ENCODE measurements around the gene MRFAP1L1. TPM values are rescaled to one million over a fixed set of nuclear protein-coding genes. Genes with fewer than 3 reads are reported as not detected.
"Not testable (repeated sequence)": the region's sequence is repeated elsewhere in the genome, so short reads cannot be mapped to it uniquely, and the experiment has no call there.

Gene MRFAP1L1
- total RNA-seq, 4 donors from 2014 or later = 43.8 to 54.6 (median 46.9) TPM

DNA sequence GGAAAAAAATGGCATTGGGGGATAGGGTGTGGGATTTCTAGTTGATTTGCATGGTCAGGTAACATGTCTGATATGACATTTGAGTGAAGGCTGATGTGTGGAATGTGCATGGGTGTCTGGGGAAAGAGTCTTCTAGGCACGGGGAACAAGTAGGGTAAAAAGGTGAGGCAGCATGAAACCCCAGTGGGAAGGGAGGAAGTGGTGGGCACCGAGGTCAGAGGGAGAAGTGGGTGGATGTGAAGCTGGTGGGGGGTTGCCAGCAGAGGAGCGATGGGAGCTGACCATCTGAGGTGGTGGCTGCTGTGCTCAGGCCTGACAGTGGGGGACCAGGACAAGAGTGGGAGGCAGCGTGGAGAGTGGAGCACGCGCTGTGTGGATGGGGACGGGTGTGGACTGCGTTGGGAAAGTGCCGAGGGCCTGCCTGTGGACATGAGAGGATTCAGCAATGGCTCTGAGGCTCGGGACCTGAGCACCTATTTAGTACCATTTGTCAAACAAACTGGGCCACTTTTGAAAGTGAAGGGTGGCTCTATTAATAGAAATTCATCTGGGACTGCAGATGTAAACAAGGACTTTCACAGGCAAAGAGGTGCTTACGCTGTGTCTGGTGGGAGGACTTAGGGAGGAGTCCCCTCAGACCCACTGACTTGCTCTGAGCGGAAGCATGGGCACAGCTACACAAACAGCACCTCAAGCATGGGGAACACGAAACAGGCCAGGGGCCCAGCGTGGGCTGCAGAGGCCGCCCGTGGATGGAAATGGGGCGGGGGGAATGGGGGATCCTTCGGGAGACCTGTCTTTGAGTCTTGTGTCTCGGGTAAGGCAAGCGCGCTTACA is 32.7 kb downstream of the MRFAP1L1 start:
- peaks cover 27 to 33% of the 10 kb centered on the region in 2 donors for H3K4me1 ChIP-seq
- no peak for ATAC-seq
- DNase-seq = no peak
- no peak overlapping the region for H3K27ac ChIP-seq
- no peaks in the 10 kb centered on the region for H3K27me3 ChIP-seq
- no peaks in the 10 kb centered on the region for H3K9me3 ChIP-seq
- TF ChIP-seq, protein P1, sequence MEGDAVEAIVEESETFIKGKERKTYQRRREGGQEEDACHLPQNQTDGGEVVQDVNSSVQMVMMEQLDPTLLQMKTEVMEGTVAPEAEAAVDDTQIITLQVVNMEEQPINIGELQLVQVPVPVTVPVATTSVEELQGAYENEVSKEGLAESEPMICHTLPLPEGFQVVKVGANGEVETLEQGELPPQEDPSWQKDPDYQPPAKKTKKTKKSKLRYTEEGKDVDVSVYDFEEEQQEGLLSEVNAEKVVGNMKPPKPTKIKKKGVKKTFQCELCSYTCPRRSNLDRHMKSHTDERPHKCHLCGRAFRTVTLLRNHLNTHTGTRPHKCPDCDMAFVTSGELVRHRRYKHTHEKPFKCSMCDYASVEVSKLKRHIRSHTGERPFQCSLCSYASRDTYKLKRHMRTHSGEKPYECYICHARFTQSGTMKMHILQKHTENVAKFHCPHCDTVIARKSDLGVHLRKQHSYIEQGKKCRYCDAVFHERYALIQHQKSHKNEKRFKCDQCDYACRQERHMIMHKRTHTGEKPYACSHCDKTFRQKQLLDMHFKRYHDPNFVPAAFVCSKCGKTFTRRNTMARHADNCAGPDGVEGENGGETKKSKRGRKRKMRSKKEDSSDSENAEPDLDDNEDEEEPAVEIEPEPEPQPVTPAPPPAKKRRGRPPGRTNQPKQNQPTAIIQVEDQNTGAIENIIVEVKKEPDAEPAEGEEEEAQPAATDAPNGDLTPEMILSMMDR (IDR thresholded peaks at IDR 0.05 in 4 of 5, conservative IDR thresholded peaks at IDR 0.05 in 1 of 5) = no peak
- no peak for TF ChIP-seq POLR2A (IDR thresholded peaks at IDR 0.05)
- in situ Hi-C loops (cut with MboI; ENCODE audit: low sequenced_read_pairs in 4 of 4) = no loop called here
- intact Hi-C loops (cut with DNase I; ENCODE audit: low total_unique reads) = no loop called here
- H3K36me3 ChIP-seq = peaks cover 0 to 10% of the 10 kb centered on the region in 2 donors
- H3K4me3 ChIP-seq = no peak overlapping the region

DNA sequence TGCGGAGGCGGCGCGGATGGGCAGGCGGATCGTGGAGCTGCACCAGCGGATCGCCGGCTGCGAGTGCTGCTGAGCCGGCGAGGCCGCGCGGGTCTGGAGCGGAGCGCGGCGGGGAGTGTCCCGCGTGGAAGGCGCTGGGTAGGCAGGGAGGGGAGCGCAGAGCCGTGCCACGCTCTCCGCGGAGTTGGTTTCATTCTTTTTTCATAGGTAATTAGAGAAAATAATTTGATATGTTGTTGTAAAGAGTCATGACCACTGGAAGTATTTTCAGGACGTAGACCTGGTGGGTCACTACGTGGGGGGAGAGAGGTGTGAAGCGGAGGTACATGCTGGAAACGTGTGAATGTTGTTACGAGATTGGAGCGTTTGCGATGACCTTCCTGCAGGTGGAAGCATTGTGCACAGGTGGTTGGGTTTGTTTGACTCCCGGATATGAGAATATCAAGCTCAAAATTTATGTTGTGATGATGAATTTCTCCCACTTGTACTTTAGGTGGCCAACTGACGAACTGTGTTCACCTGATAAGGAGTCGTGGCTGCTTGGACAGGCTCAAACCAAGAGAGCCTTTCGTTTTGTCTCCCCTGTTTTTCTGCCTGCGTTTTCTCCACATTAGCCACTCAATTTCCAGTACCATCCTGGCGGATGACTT is 35.0 kb downstream of the MRFAP1L1 start:
- H3K9me3 ChIP-seq = no peaks in the 10 kb centered on the region
- no peaks in the 10 kb centered on the region for H3K27me3 ChIP-seq
- DNase-seq = no peak
- intact Hi-C loops (cut with DNase I; ENCODE audit: low total_unique reads) = loop anchor here (1.0 kb wide), 2 partner anchors 34 to 35 kb away; partner anchors contain the start of genes MRFAP1 and MRFAP1L1
- ATAC-seq = peak; percentile 25 to 41
- no peak for TF ChIP-seq POLR2A (IDR thresholded peaks at IDR 0.05)
- TF ChIP-seq, protein P1 (IDR thresholded peaks at IDR 0.05 in 4 of 5, conservative IDR thresholded peaks at IDR 0.05 in 1 of 5) = peak in 4 of 5 experiments; percentile 5 to 33 (median 22)
- H3K27ac ChIP-seq = peak overlapping the region; percentile 82 to 96 (median 89)
- in situ Hi-C loops (cut with MboI; ENCODE audit: low sequenced_read_pairs in 4 of 4) = no loop called here
- H3K4me1 ChIP-seq = peaks cover 27 to 33% of the 10 kb centered on the region in 2 donors
- peaks cover 0 to 10% of the 10 kb centered on the region in 2 donors for H3K36me3 ChIP-seq
- H3K4me3 ChIP-seq = peak overlapping the region; percentile 68 to 90 (median 72)

DNA sequence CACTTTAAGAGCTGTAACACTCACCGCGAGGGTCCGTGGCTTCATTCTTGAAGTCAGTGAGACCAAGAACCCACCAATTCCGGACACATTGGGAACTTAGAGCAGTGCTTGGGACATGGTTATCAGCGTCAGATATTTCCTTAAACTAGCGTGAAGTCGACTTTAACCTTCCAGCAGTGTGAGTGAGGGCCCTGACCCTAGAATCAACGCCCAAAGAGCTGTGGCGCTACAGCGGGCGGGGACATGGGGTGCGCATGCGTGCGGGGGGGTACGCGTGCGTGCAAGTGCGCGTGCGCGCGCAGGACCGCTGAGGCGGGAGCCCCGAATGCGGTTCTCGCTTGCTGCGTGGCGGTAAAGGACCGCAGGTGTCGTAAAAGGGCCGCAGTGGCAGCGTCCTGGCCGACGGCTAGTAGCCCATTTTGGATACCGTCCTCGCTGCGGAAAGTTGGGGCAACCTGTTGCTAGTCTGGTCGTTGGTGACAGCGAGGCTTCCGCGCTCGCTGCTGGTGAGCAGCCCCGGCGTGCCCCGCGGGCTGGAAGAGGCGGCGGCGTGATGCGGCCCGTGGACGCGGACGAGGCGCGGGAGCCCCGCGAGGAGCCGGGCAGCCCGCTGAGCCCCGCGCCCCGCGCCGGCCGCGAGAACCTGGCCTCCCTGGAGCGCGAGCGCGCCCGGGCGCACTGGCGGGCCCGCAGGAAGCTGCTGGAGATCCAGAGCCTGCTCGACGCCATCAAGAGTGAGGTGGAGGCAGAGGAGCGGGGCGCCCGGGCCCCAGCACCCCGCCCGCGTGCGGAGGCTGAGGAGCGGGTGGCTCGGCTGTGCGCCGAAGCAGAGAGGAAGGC is 35.8 kb downstream of the MRFAP1L1 start:
- DNase-seq = peak; percentile 95 to 96

DNA sequence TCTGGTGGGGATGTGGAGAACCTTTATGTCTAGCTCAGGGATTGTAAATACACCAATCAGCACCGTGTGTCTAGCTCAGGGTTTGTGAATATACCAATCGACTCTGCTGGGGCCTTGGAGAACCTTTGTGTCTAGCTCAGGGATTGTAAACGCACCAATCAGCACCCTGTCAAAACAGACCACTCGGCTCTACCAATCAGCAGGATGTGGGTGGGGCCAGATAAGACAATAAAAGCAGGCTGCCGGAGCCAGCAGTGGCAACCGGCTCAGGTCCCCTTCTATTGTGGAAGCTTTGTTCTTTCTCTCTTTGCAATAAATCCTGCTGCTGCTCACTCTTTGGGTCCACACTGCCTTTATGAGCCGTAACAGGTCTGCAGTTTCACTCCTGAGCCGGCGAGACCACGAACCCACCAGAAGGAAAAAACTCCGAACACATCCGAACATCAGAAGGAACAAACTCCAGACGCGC is 36.4 kb downstream of the MRFAP1L1 start:
- intact Hi-C loops (cut with DNase I; ENCODE audit: low total_unique reads) = not testable (repeated sequence)

More for the DNA sequence above, 35.8 kb downstream of the MRFAP1L1 start:
- in situ Hi-C loops (cut with MboI; ENCODE audit: low sequenced_read_pairs in 4 of 4) = no loop called here
- Histone ChIP-seq H3K27ac (peak overlapping the region; percentile 82 to 96 (median 89)), H3K36me3 (peaks cover 0 to 10% of the 10 kb centered on the region in 2 donors), H3K4me3 (peak overlapping the region; percentile 68 to 90 (median 72)), H3K9me3 (no peaks in the 10 kb centered on the region), H3K4me1 (peaks cover 27 to 33% of the 10 kb centered on the region in 2 donors), H3K27me3 (no peaks in the 10 kb centered on the region)
- TF ChIP-seq POLR2A (IDR thresholded peaks at IDR 0.05) = peak; percentile 68 to 79
- TF ChIP-seq, protein P1 (IDR thresholded peaks at IDR 0.05 in 4 of 5, conservative IDR thresholded peaks at IDR 0.05 in 1 of 5) = peak in 2 of 5 experiments; percentile 15 to 21
- intact Hi-C loops (cut with DNase I; ENCODE audit: low total_unique reads) = loop anchor here (1.0 kb wide), 2 partner anchors 34 to 35 kb away; partner anchors contain the start of genes MRFAP1 and MRFAP1L1
- ATAC-seq = peak; percentile 95 to 96

DNA sequence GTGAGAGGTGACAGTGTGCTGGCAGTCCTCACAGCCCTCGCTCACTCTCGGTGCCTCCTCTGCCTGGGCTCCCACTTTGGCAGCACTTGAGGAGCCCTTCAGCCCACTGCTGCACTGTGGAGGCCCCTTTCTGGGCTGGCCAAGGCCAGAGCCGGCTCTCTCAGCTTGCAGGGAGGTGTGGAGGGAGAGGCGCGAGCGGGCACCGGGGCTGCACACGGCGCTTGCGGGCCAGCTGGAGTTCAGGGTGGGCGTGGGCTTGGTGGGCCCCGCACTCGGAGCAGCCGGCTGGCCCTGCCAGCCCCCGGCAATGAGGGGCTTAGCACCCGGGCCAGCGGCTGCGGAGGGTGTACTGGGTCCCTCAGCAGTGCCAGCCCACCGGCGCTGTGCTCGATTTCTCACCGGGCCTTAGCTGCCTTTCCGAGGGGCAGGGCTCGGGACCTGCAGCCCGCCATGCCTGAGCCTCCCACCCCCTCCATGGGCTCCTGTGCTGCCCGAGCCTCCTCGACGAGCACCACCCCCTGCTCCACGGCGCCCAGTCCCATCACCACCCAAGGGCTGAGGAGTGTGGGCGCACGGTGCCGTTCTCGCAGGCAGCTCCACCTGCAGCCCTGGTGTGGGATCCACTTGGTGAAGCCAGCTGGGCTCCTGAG is 37.0 kb downstream of the MRFAP1L1 start:
- H3K27ac ChIP-seq = peak overlapping the region in 2 of 4 donors; percentile 94 to 96
- not testable (repeated sequence) for DNase-seq

More for the DNA sequence above, 36.4 kb downstream of the MRFAP1L1 start:
- peak in 1 of 2 donors; percentile 39 for DNase-seq
- in situ Hi-C loops (cut with MboI; ENCODE audit: low sequenced_read_pairs in 4 of 4); ATAC-seq; H3K9me3 ChIP-seq; H3K27me3 ChIP-seq; H3K36me3 ChIP-seq: not testable (repeated sequence)
- peak overlapping the region; percentile 68 to 90 (median 72) for H3K4me3 ChIP-seq
- peak overlapping the region; percentile 82 to 96 (median 89) for H3K27ac ChIP-seq
- peaks cover 27 to 33% of the 10 kb centered on the region in 2 donors for H3K4me1 ChIP-seq

More for the DNA sequence above, 37.0 kb downstream of the MRFAP1L1 start:
- peaks cover 27 to 31% of the 10 kb centered on the region in 2 donors for H3K4me1 ChIP-seq
- H3K27me3 ChIP-seq; ATAC-seq; H3K36me3 ChIP-seq; in situ Hi-C loops (cut with MboI; ENCODE audit: low sequenced_read_pairs in 4 of 4); intact Hi-C loops (cut with DNase I; ENCODE audit: low total_unique reads); H3K9me3 ChIP-seq: not testable (repeated sequence)
- peak overlapping the region in 2 of 4 donors; percentile 68 to 90 for H3K4me3 ChIP-seq

Data from gastrocnemius medialis (tissue), 4 donors.